Prostate gland (tissue), 2 donors: Measurements from ENCODE around the gene NHLH2.

Source experiments
- CTCF ChIP-seq, 4 experiments: fragments of 200-600 bp in 2 of 4; fragments of 450-650 bp in 2 of 4; sonication (generic) in 2 of 4; IDR thresholded peaks; 1 replicate in 3 of 4; 2 replicates in 1 of 4; pipeline ENCODE4 v1.5.1; 2016 to 2019; ENCODE audit warnings: antibody characterized with exemption in 4 of 4, mild to moderate bottlenecking in 2 of 4, moderate library complexity in 2 of 4
- POLR2A ChIP-seq: fragments of 450-650 bp; IDR thresholded peaks from one replicate; pipeline ENCODE4 v1.6.1; 2016; ENCODE audit warnings: antibody characterized with exemption, mild to moderate bottlenecking

- TF ChIP-seq CTCF (IDR thresholded peaks at IDR 0.05) (no peak), POLR2A (no peak)
Measured at GRCh38 chr1:115865704-115866380, 24.9 kb upstream of the NHLH2 start.
